PFSK-1 (cell line): Measurements from ENCODE around the gene C2orf76.

Experiments
- FOXP2 ChIP-seq: optimal IDR thresholded peaks from 2 replicates; pipeline ENCODE3; 2011; ENCODE audit warnings: borderline replicate concordance, control low read depth, inconsistent platforms; ENCODE audit not compliant: insufficient read depth; ENCODE audit errors: extremely low read length, extremely low read depth
- POLR2AphosphoS5 ChIP-seq: IDR thresholded peaks from 2 replicates; pipeline ENCODE4 v1.6.1; 2012; ENCODE audit warnings: low read depth, mild to moderate bottlenecking, control low read depth, low read length, moderate library complexity
- REST ChIP-seq, 2 experiments: IDR thresholded peaks; 2 replicates each; pipeline versions ENCODE4 v1.6.1 to v1.8.0; 2011 to 2012; ENCODE audit warnings: low read depth in 2 of 2, low read length in 2 of 2, control low read depth in 1 of 2, inconsistent platforms in 1 of 2, mild to moderate bottlenecking in 1 of 2, moderate library complexity in 1 of 2; ENCODE audit not compliant: insufficient read depth in 1 of 2
- SIN3A ChIP-seq: IDR thresholded peaks from 2 replicates; pipeline ENCODE4 v1.6.1; 2012; ENCODE audit warnings: mild to moderate bottlenecking, low read length, moderate library complexity, borderline replicate concordance; ENCODE audit not compliant: insufficient read depth
- TAF1 ChIP-seq: IDR thresholded peaks from 2 replicates; pipeline ENCODE4 v1.6.1; 2012; ENCODE audit warnings: low read length, control low read depth, borderline replicate concordance; ENCODE audit not compliant: insufficient read depth

The C2orf76 gene

GRCh38 chr2:119260646-119261492 lies 105.8 kb downstream of the C2orf76 start:
- TF ChIP-seq TAF1, result no peak
- TF ChIP-seq POLR2AphosphoS5, result no peak
- no peak for TF ChIP-seq REST (IDR thresholded peaks at IDR 0.05; ENCODE audit: insufficient read depth in 1 of 2, low read depth in 2 of 2, low read length in 2 of 2)
- no peak for TF ChIP-seq FOXP2
- TF ChIP-seq SIN3A, result no peak

- no peak for TF ChIP-seq POLR2AphosphoS5
- TF ChIP-seq REST (IDR thresholded peaks at IDR 0.05; ENCODE audit: insufficient read depth in 1 of 2, low read depth in 2 of 2, low read length in 2 of 2), result no peak
- no peak for TF ChIP-seq SIN3A
- TF ChIP-seq TAF1, result no peak
- TF ChIP-seq FOXP2, result no peak
Measured at GRCh38 chr2:119259296-119259860, 107.3 kb downstream of the C2orf76 start.

- no peak for TF ChIP-seq SIN3A
Measured at GRCh38 chr2:119257198-119257597, 109.4 kb downstream of the C2orf76 start.

DNA sequence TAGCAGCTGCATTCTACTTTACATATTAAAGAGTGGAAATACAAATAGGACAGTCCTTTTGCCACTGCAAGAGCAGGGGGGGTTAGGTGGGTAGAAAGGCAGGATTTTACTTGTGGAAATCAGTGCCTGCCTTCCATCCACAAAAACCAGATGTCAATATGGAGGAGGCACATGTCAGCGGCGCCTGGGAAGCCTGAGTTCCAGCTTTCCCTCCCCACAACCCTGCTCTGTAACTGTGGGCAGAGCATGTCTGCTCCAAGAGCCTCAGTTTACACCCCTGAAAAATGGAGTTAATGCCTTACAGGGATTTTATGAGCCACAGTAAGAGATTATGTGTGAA lies 110.1 kb downstream of the C2orf76 start:
- no peak for TF ChIP-seq REST (IDR thresholded peaks at IDR 0.05; ENCODE audit: insufficient read depth in 1 of 2, low read depth in 2 of 2, low read length in 2 of 2)
- TF ChIP-seq SIN3A, result no peak
- TF ChIP-seq FOXP2, result no peak
- no peak for TF ChIP-seq TAF1
- TF ChIP-seq POLR2AphosphoS5, result no peak

DNA sequence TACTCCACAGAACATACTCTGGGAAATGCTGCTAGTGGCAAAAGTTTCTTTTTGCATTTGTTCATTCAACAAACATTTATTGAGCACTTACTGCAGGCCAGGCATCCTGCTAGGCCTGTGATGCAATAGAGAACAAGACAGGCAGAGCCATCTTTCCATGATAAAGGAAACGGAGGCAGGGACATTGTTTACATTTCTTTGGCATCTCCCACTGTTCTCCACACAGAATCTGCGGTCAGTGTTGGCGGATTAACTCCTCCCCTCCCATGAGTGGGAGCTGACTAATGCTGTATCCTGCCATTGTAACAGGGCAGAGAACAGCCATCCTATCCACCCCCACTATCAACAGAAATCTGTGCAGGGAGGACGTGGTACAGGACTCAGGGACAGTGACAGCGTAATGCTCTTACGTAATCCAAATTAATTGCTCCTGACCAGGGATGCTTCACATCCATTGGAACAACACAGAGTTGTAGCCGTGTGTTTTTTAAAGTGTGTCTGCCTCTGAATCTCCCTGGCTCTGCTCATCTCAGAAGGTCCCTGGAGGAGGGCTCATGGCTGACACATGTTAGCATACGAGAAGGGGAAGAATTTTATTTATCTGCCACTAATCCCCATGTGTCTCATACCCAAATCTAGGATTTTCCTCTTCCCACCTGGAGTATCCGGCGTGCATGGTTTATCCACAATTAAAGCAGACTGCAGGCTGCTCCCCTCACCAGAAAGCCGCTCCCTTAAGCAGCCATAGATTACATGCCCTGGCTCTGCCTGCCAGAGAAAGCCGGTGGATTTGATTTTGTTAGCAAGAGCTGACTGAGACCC lies 110.7 kb downstream of the C2orf76 start:
- TF ChIP-seq REST (IDR thresholded peaks at IDR 0.05; ENCODE audit: insufficient read depth in 1 of 2, low read depth in 2 of 2, low read length in 2 of 2) (0 out of 4 replicates have a peak, but pooled peaks of 1 of the 2 experiments have one; percentile 31), FOXP2 (peak; percentile 91), TAF1 (no peak), POLR2AphosphoS5 (no peak), SIN3A (peak; percentile 60; the same call in 1 of the 2 replicates)
